HG02973 (cell line): ENCODE data around the gene PTCRA.
"Not testable (repeated sequence)": the region's sequence is repeated elsewhere in the genome, so short reads cannot be mapped to it uniquely, and the experiment has no call there.

Experiments
- ATAC-seq: cut with Tn5 transposase; IDR thresholded peaks from one replicate; pipeline ENCODE4 v1.9.1; 2021; ENCODE audit warnings: moderate library complexity; ENCODE audit not compliant: unreplicated experiment

Gene PTCRA

GRCh38 chr6:42939810-42940167, 23.9 kb downstream of the PTCRA start:
- ATAC-seq = no peak

GRCh38 chr6:42940493-42941045, 24.7 kb downstream of the PTCRA start:
- ATAC-seq = no peak

- ATAC-seq = not testable (repeated sequence)
Measured at GRCh38 chr6:42941356-42941755, 25.5 kb downstream of the PTCRA start.

GRCh38 chr6:42942444-42942843, 26.6 kb downstream of the PTCRA start:
- ATAC-seq = no peak

GRCh38 chr6:42947950-42948349, 32.1 kb downstream of the PTCRA start:
- no peak for ATAC-seq

- no peak for ATAC-seq
Measured at GRCh38 chr6:42952389-42952788, 36.5 kb downstream of the PTCRA start.

- ATAC-seq = not testable (repeated sequence)
Measured at GRCh38 chr6:42954405-42954804, 38.6 kb downstream of the PTCRA start.

- no peak for ATAC-seq
Measured at GRCh38 chr6:42958125-42958524, 42.3 kb downstream of the PTCRA start.

GRCh38 chr6:42959917-42960242, 44.0 kb downstream of the PTCRA start:
- no peak for ATAC-seq

- ATAC-seq = no peak
Measured at GRCh38 chr6:42960243-42961019, 44.6 kb downstream of the PTCRA start, which contains the start of gene GNMT. GNMT (plus strand) TSS chr6:42960754; CDS start chr6:42960768, 14 bp downstream.

- no peak for ATAC-seq
Measured at GRCh38 chr6:42961020-42961470, 45.2 kb downstream of the PTCRA start.

- ATAC-seq = no peak
Measured at GRCh38 chr6:42962096-42962495, 46.2 kb downstream of the PTCRA start.

GRCh38 chr6:42962502-42963178, 46.8 kb downstream of the PTCRA start:
- no peak for ATAC-seq

GRCh38 chr6:42963179-42963854, 47.5 kb downstream of the PTCRA start:
- no peak for ATAC-seq

GRCh38 chr6:42963855-42964605, 48.2 kb downstream of the PTCRA start:
- ATAC-seq = no peak

GRCh38 chr6:42966571-42966970, 50.7 kb downstream of the PTCRA start:
- no peak for ATAC-seq

GRCh38 chr6:42967228-42967627, 51.4 kb downstream of the PTCRA start:
- ATAC-seq = no peak

- ATAC-seq = no peak
Measured at GRCh38 chr6:42968126-42968701, 52.4 kb downstream of the PTCRA start.

GRCh38 chr6:42968783-42969182, 52.9 kb downstream of the PTCRA start:
- no peak for ATAC-seq

GRCh38 chr6:42969431-42969830, 53.6 kb downstream of the PTCRA start:
- ATAC-seq = no peak

GRCh38 chr6:42969934-42970333, 54.1 kb downstream of the PTCRA start:
- ATAC-seq = no peak
